ENCODE data around the gene SLC27A5. TPM values are rescaled to one million over a fixed set of nuclear protein-coding genes. Genes with fewer than 3 reads are reported as not detected.

SLC27A5 gene
- total and polyA plus RNA-seq, 2 donors (not counting 3 experiments of a cell fraction or from before 2014, with no cell fraction given) = 7.1 to 16.0 TPM

DNA sequence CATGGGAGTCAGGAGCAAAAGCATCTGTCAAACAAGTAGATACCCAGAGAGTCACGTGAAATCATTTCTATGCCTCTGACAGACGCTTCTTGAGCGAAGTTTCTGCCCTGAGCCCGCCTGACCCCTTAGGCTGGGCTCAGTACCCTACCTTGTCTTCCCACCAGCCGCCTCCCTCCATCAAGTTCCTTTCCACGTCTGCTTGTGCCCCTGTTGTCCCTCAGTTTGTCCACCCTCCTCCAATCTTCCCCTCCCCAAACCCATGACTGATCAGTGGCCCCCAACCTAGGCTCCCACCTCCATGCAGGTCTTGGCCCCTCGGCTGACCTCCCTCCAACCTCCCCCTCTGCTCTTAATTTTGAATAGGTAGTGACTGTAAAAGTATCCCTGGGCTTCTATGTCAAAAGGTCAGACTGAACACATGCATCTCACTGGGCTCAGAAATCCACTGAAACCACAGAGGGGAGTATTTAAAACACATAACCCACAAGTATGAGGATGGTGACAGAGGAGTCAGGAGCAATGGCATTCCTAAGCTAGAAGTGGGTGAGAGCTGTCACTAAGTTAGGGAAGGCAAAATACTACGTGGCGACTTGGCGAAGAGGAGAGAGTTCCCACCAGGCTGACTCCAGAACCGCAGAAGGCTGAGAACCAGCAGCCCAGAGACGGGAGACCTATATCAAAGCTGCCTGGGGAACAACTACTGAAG lies 37.3 kb downstream of the SLC27A5 start:
- dilution Hi-C loops (cut with MboI; ENCODE audit: extremely low pct_ligation_motif_present, low sequenced_read_pairs) = no loop called here
- no peak for TF ChIP-seq MYC (IDR thresholded peaks at IDR 0.05; ENCODE audit: low read depth, low read length)
- no peak for TF ChIP-seq GATA2 (IDR thresholded peaks at IDR 0.05; ENCODE audit: insufficient read depth, insufficient read length, low read depth, low read length)
- H3K4me3 ChIP-seq (replicated peaks in 1 of 3; ENCODE audit: insufficient read depth in 1 of 3, low read depth in 1 of 3, low read length in 3 of 3) = no peak overlapping the region
- intact Hi-C loops (cut with micrococcal nuclease) = no loop called here
- no peaks in the 10 kb centered on the region for H4K20me1 ChIP-seq (replicated peaks; ENCODE audit: control insufficient read depth, extremely low read depth, insufficient read depth, low read length)
- H3K4me1 ChIP-seq (ENCODE audit: control insufficient read depth, extremely low read depth, insufficient read depth, low read length) = peaks cover 9% of the 10 kb centered on the region
- H2AFZ ChIP-seq (ENCODE audit: low read depth, low read length) = no peak overlapping the region
- H3K27ac ChIP-seq (ENCODE audit: insufficient read depth, low read depth, low read length) = no peak overlapping the region
- H3K9ac ChIP-seq (replicated peaks; ENCODE audit: extremely low read depth, insufficient read depth, low read length) = no peak overlapping the region
- ChIA-PET POLR2A (no interaction called here), CTCF (interaction anchor here (1.3 kb wide), 1 partner anchor 59 kb away, joined by 3 read pairs; no protein-coding TSS in a partner anchor)
- no peak overlapping the region for H3K4me2 ChIP-seq (ENCODE audit: insufficient read depth, low read length)
- peaks cover under 1 to 20% of the 10 kb centered on the region in 2 experiments for H3K36me3 ChIP-seq (ENCODE audit: control insufficient read depth in 2 of 2, extremely low read depth in 1 of 2, insufficient read depth in 2 of 2, low read length in 2 of 2)
- no peaks in the 10 kb centered on the region for H3K79me2 ChIP-seq (ENCODE audit: control insufficient read depth, insufficient read depth, low read length)
- no peaks in the 10 kb centered on the region for H3K9me1 ChIP-seq (replicated peaks; ENCODE audit: control insufficient read depth, extremely low read depth, insufficient read depth, low read length)
- no TSS peak for BruUV-seq (replicated peaks)
- no peaks in the 10 kb centered on the region for H3K27me3 ChIP-seq (ENCODE audit: control insufficient read depth in 2 of 2, insufficient read depth in 2 of 2, low read length in 2 of 2)
- no peaks in the 10 kb centered on the region for H3K9me3 ChIP-seq (replicated peaks; ENCODE audit: control insufficient read depth, insufficient read depth, low read length)
- DNase-seq (ENCODE audit: low read depth, low spot score) (no peak), FAIRE-seq (no peak)

DNA sequence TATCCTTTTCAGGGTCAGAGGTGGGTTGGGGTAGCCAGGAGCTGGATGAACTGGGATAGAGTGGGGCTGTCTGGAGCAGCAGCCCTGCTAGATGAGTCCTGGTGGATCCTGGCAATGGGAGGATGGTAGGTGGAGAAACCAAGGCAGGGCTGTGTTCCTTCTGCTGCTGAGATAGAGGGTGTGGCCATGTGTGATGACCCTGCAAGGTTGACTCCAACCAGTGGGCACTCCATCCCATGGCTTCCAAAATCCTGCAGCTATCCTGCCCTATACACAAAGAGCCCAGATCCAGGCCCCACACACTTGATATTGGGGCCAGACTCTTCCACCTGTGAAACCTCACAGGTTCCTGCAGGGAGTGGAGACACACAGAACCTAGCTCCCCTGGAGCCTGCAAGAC lies 38.0 kb downstream of the SLC27A5 start:
- CTCF ChIA-PET = no interaction called here
- no peak for FAIRE-seq

More for the DNA sequence above, 38.0 kb downstream of the SLC27A5 start:
- Histone ChIP-seq H3K27ac (ENCODE audit: insufficient read depth, low read depth, low read length) (no peak overlapping the region), H3K27me3 (ENCODE audit: control insufficient read depth in 2 of 2, insufficient read depth in 2 of 2, low read length in 2 of 2) (no peaks in the 10 kb centered on the region), H3K4me2 (ENCODE audit: insufficient read depth, low read length) (no peak overlapping the region), H3K9me3 (replicated peaks; ENCODE audit: control insufficient read depth, insufficient read depth, low read length) (no peaks in the 10 kb centered on the region), H4K20me1 (replicated peaks; ENCODE audit: control insufficient read depth, extremely low read depth, insufficient read depth, low read length) (no peaks in the 10 kb centered on the region), H3K9me1 (replicated peaks; ENCODE audit: control insufficient read depth, extremely low read depth, insufficient read depth, low read length) (no peaks in the 10 kb centered on the region), H3K9ac (replicated peaks; ENCODE audit: extremely low read depth, insufficient read depth, low read length) (no peak overlapping the region), H3K36me3 (ENCODE audit: control insufficient read depth in 2 of 2, extremely low read depth in 1 of 2, insufficient read depth in 2 of 2, low read length in 2 of 2) (peaks cover 4 to 22% of the 10 kb centered on the region in 2 experiments), H3K4me1 (ENCODE audit: control insufficient read depth, extremely low read depth, insufficient read depth, low read length) (peaks cover 9% of the 10 kb centered on the region), H2AFZ (ENCODE audit: low read depth, low read length) (no peak overlapping the region), H3K79me2 (ENCODE audit: control insufficient read depth, insufficient read depth, low read length) (peaks cover 2% of the 10 kb centered on the region), H3K4me3 (replicated peaks in 1 of 3; ENCODE audit: insufficient read depth in 1 of 3, low read depth in 1 of 3, low read length in 3 of 3) (no peak overlapping the region)
- intact Hi-C loops (cut with micrococcal nuclease) (no loop called here), dilution Hi-C loops (cut with MboI; ENCODE audit: extremely low pct_ligation_motif_present, low sequenced_read_pairs) (no loop called here)
- BruUV-seq (replicated peaks) = no TSS peak
- POLR2A ChIA-PET = no interaction called here
- no peak for DNase-seq (ENCODE audit: low read depth, low spot score)
- TF ChIP-seq POLR2A (IDR thresholded peaks at IDR 0.05; ENCODE audit: low read depth, low read length) (no peak), FOS (IDR thresholded peaks at IDR 0.05; ENCODE audit: borderline replicate concordance, insufficient read depth, low read length) (no peak), MYC (IDR thresholded peaks at IDR 0.05; ENCODE audit: low read depth, low read length) (no peak), EZH2 (IDR thresholded peaks at IDR 0.05; ENCODE audit: borderline replicate concordance, low read depth, low read length, severe bottlenecking) (no peak), POLR2AphosphoS5 (IDR thresholded peaks at IDR 0.05; ENCODE audit: insufficient read depth, low read depth, low read length) (no peak), GATA2 (IDR thresholded peaks at IDR 0.05; ENCODE audit: insufficient read depth, insufficient read length, low read depth, low read length) (no peak), JUN (IDR thresholded peaks at IDR 0.05; ENCODE audit: borderline replicate concordance, insufficient read depth, insufficient read length, low read depth) (no peak)
- TF ChIP-seq, protein P1, sequence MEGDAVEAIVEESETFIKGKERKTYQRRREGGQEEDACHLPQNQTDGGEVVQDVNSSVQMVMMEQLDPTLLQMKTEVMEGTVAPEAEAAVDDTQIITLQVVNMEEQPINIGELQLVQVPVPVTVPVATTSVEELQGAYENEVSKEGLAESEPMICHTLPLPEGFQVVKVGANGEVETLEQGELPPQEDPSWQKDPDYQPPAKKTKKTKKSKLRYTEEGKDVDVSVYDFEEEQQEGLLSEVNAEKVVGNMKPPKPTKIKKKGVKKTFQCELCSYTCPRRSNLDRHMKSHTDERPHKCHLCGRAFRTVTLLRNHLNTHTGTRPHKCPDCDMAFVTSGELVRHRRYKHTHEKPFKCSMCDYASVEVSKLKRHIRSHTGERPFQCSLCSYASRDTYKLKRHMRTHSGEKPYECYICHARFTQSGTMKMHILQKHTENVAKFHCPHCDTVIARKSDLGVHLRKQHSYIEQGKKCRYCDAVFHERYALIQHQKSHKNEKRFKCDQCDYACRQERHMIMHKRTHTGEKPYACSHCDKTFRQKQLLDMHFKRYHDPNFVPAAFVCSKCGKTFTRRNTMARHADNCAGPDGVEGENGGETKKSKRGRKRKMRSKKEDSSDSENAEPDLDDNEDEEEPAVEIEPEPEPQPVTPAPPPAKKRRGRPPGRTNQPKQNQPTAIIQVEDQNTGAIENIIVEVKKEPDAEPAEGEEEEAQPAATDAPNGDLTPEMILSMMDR (IDR thresholded peaks at IDR 0.05; ENCODE audit: extremely low read depth in 1 of 2, insufficient read depth in 1 of 2, low read depth in 1 of 2, low read length in 2 of 2) = no peak
- TF ChIP-seq, protein P2, sequence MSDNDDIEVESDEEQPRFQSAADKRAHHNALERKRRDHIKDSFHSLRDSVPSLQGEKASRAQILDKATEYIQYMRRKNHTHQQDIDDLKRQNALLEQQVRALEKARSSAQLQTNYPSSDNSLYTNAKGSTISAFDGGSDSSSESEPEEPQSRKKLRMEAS (IDR thresholded peaks at IDR 0.05; ENCODE audit: insufficient read depth, insufficient read length) = no peak

Measured in endothelial cell of umbilical vein (primary cell).